Measurements from ENCODE around the gene EDEM3. TPM values are rescaled to one million over a fixed set of nuclear protein-coding genes. Genes with fewer than 3 reads are reported as not detected.

Gene EDEM3
- total RNA-seq, 1 donor from 2014 or later, result 29.9 TPM

GRCh38 chr1:184669391-184669790 lies 85.3 kb downstream of the EDEM3 start:
- Mint-ChIP-seq H3K4me3 (no peak overlapping the region), H3K9me3 (no peaks in the 10 kb centered on the region), H3K36me3 (no peaks in the 10 kb centered on the region), H3K27me3 (peaks cover 17% of the 10 kb centered on the region), H3K4me1 (ENCODE audit: unreplicated experiment) (peaks cover 10% of the 10 kb centered on the region), H3K27ac (no peak overlapping the region)
- DNase-seq (ENCODE audit: extremely low spot score, unreplicated experiment), result no peak
- no peak for TF ChIP-seq CTCF (conservative IDR thresholded peaks at IDR 0.05)

- DNase-seq (ENCODE audit: extremely low spot score, unreplicated experiment), result no peak
- H3K4me1 Mint-ChIP-seq (ENCODE audit: unreplicated experiment), result peaks cover 5% of the 10 kb centered on the region
- peak overlapping the region; percentile 39 for H3K27ac Mint-ChIP-seq
- no peak for TF ChIP-seq CTCF (conservative IDR thresholded peaks at IDR 0.05)
- no peaks in the 10 kb centered on the region for H3K36me3 Mint-ChIP-seq
- H3K9me3 Mint-ChIP-seq, result no peaks in the 10 kb centered on the region
- H3K4me3 Mint-ChIP-seq, result no peak overlapping the region
- H3K27me3 Mint-ChIP-seq, result peaks cover 24% of the 10 kb centered on the region
Observed at GRCh38 chr1:184665360-184665759, 89.3 kb downstream of the EDEM3 start.

GRCh38 chr1:184664661-184665060 lies 90.0 kb downstream of the EDEM3 start:
- no peak for DNase-seq (ENCODE audit: extremely low spot score, unreplicated experiment)
- TF ChIP-seq CTCF (conservative IDR thresholded peaks at IDR 0.05), result no peak
- H3K36me3 Mint-ChIP-seq, result no peaks in the 10 kb centered on the region
- peaks cover 24% of the 10 kb centered on the region for H3K27me3 Mint-ChIP-seq
- H3K9me3 Mint-ChIP-seq, result no peaks in the 10 kb centered on the region
- peaks cover 5% of the 10 kb centered on the region for H3K4me1 Mint-ChIP-seq (ENCODE audit: unreplicated experiment)
- no peak overlapping the region for H3K27ac Mint-ChIP-seq
- no peak overlapping the region for H3K4me3 Mint-ChIP-seq

- Mint-ChIP-seq H3K27ac (no peak overlapping the region), H3K4me3 (peak overlapping the region; percentile 74), H3K4me1 (ENCODE audit: unreplicated experiment) (peaks cover 5% of the 10 kb centered on the region), H3K27me3 (peaks cover 22% of the 10 kb centered on the region), H3K36me3 (no peaks in the 10 kb centered on the region), H3K9me3 (no peaks in the 10 kb centered on the region)
- peak; percentile 94 for TF ChIP-seq CTCF (conservative IDR thresholded peaks at IDR 0.05)
- DNase-seq (ENCODE audit: extremely low spot score, unreplicated experiment), result peak; percentile 79
Observed at GRCh38 chr1:184664042-184664660, 90.5 kb downstream of the EDEM3 start.

GRCh38 chr1:184661801-184662200 lies 92.9 kb downstream of the EDEM3 start:
- peaks cover 21% of the 10 kb centered on the region for H3K27me3 Mint-ChIP-seq
- peaks cover 5% of the 10 kb centered on the region for H3K4me1 Mint-ChIP-seq (ENCODE audit: unreplicated experiment)
- H3K36me3 Mint-ChIP-seq, result no peaks in the 10 kb centered on the region
- no peak for TF ChIP-seq CTCF (conservative IDR thresholded peaks at IDR 0.05)
- no peak overlapping the region for H3K27ac Mint-ChIP-seq
- no peak overlapping the region for H3K4me3 Mint-ChIP-seq
- H3K9me3 Mint-ChIP-seq, result no peaks in the 10 kb centered on the region
- no peak for DNase-seq (ENCODE audit: extremely low spot score, unreplicated experiment)
